HG02678 (cell line): Measurements from ENCODE around the gene SRMS.

Source experiments
- ATAC-seq: cut with Tn5 transposase; IDR thresholded peaks from one replicate; pipeline ENCODE4 v1.9.1; 2021; ENCODE audit warnings: mild to moderate bottlenecking, moderate library complexity; ENCODE audit not compliant: unreplicated experiment

The SRMS gene

GRCh38 chr20:63492982-63493381, 54.6 kb downstream of the SRMS start:
- ATAC-seq = no peak

GRCh38 chr20:63492518-63492917, 55.0 kb downstream of the SRMS start:
- no peak for ATAC-seq

DNA sequence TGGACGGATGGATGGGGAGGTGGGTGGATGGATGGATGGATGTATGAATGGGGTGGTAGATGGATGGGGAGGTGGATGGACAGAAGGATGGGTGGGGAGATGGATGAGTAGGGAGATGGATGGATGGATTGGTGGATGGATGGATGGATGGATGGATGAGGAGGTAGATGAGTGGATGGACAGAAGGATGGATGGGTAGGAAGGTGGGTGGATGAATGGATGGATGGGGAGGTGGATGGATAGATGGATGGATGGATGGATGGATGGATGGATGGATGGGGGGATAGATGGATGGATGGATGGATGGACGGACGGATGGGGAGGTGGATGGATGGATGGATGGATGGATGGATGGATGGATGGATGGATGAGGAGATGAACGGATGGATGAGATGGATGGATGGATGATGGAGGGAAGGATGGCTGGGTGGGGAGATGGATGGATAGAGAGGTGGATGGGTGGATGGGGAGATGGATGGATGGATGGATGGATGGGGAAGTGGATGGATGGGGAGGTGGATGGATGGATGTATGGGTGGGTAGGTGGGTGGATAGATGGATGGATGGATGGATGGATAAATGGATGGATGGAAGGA, 55.8 kb downstream of the SRMS start:
- no peak for ATAC-seq

DNA sequence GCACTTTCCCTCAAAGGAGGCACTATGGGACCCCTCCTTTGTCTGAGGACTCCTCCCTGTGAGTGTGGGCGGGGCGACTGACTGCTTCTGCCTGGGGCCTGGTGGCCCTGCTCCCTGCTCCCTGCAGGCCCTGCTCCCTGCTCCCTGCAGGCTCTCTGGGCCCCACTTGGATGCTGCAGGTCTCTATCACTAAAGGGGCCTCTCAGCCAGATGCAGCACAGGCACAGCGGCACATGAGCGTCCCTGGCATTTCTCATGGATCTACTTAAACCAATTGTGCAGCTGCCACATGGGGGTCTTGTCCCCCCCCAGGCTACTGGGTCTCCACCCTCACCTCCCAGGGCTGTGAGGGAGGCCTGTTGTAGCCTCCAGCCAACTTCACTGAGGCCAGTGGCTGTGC, 56.5 kb downstream of the SRMS start:
- no peak for ATAC-seq
